Measurements from ENCODE around the gene EPAS1.

EPAS1 gene

DNA sequence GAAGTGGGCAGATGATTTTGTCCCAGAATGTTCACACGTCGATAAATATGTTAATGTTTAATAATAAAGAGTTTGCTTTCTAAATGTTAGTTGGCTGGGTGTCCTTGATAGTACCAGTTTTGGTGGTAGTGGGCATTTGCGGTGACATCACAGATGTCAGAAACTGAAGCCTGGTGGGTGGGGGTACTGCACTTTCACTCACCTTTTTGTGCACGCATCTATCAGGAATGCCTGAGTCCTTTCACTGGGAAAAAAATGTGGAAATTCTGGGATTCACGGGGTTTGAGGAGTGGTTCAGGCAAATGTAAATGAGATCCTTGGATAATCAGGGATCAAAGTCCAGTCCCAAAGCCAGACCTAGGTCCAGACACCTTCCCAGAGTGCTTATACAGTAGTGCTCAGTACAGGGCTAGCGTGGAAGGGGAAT, 3.2 kb downstream of the EPAS1 start:
- DNase-seq (ENCODE audit: low read depth in 2 of 2) = no peak

DNA sequence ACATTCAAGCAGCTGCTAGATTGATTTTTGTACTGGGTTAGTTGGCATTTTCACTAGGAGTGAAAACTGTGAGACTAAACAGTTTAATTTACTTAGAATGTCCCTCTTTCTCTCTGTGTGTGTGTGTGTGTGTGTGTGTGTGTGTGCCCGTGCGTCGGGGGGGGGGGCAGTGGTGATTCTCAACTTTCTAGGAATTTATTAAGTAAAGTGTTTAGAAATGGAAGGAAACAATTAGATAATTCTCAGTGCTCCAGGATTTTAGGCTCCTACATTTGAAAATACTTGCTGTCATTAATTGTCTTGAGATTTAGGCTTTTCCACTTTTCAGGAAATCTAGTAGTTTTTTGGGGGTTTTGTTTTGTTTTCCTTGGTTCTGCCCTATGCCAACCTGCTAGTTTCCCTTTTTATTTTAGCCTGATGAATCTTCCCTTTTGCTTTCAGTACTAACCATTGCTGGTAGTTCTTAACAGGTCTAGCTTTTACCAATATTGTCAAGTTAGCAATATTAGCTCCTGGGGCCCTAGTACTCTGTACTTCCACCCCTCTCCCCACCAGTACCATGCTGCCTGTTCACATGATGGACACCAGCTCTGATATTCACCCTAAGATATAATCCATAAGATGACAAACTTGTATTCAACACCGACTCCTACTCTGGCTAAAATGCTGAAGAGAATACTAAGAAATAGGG, 4.9 kb downstream of the EPAS1 start:
- DNase-seq (ENCODE audit: low read depth in 2 of 2) = no peak

DNA sequence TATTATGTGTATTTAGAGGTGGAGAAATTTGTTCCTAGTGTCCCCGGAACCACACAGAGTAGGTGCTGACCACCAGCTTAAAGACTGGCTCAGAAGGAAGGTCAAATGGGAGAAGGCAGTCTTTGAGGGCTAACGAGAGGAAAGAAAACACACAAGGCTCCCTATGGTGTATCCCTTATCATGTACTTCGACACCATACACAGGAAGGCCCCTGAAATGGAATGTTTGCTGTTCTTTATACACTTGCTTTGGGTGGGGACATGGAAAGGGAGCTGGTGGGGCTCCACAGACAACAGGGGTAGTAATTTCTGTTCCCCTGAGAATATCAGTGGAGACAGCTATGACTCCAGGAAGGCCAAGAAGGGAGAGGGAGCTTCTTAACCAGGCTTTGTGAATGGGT, 6.0 kb downstream of the EPAS1 start:
- no peak for DNase-seq (ENCODE audit: low read depth in 2 of 2)

DNA sequence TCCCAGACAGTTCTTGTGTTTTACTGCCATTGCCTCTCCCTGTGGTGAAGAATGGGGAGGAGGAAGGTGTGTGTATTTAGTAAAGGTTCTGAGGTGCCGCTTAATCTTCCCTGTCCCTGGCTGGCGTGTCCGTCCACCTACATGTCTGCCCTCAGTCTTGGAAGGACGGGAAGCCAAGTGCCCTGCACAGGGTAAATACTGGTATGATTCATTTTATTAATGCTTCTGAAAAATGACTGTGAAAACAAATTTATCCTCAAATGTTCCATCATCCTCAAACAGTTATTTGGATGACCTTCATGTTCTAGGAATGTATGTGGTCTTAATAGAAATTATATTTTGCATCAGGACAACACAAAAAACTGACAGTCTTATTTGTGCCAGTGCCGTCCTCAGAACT, 6.6 kb downstream of the EPAS1 start:
- DNase-seq (ENCODE audit: low read depth in 2 of 2) = no peak

DNA sequence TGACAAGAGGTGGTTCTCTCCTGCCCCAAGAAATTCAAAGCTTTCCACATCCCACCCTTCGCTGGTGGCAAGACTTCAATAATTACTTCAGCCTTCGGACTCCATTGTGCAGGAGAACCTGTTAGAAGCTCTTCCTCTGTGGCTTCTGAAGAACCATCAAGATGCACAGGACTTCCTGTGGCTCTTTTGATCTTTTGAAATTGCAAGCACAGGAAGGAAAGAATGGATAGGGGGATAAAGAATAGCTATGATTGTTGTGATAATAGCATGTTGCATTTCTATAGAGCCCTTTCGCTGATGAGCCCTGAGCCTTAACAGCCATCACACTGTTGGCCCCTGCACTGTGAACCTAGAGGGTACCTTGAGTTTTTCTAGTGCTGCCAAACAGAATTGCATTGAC, 7.4 kb downstream of the EPAS1 start:
- no peak for DNase-seq (ENCODE audit: low read depth in 2 of 2)

DNA sequence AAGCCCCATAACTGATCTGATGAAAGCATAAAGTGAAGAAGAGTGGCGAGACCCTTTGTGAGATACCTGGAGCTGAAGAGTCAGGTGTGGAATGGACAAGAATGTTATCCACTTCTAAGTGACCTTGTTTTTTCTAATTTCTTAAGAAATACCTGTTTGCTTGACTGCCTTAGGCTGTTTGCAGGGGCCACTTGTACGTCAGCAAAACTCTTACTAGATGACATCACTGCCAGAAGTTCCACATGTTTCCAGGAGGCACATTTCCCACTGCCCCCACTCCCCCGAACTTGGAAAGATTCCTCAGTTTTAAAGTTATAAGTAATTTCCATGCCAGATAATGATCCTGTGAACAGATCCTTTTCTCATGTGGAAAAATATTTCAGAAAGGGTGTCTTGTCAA, 8.0 kb downstream of the EPAS1 start:
- no peak for DNase-seq (ENCODE audit: low read depth in 2 of 2)

DNA sequence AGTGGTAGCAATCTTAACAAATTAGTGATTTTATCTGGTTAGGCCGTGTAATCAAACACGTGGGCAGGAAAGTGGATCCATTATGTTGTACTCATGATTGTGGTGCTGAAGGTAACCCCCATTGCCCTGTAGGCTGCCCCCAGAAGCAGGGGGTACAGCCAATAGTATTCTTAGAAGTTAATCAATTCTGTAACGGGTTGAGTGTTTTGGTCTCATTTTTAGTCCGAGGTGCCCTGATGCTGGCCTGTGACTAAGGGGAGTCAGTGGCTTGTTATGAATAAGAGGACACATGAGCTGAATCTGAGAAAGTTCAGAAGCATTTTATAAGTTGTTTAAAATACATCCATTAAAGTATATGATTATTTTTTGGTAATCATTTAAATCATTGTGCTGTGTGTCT, 8.6 kb downstream of the EPAS1 start:
- DNase-seq (ENCODE audit: low read depth in 2 of 2) = no peak

DNA sequence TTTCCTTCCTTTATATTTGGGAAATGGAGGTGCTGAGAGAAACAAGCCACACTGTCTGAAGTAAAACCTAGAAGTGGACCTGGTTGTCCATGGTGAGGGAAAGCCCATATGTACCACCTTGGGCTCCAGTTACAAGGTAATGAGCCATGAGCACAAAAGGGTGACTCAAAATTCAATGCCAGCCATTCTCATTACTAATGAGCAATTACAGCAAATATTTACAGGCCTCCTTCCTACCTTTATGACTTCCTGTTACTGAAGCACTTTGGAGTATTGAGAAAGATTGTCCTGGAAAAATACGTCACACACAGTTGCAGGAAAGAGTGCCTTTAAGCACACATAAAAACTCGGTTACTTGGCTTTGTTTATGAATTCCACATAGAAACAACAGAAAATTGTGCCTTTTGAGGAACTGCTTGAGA, 9.1 kb downstream of the EPAS1 start:
- no peak for DNase-seq (ENCODE audit: low read depth in 2 of 2)

DNA sequence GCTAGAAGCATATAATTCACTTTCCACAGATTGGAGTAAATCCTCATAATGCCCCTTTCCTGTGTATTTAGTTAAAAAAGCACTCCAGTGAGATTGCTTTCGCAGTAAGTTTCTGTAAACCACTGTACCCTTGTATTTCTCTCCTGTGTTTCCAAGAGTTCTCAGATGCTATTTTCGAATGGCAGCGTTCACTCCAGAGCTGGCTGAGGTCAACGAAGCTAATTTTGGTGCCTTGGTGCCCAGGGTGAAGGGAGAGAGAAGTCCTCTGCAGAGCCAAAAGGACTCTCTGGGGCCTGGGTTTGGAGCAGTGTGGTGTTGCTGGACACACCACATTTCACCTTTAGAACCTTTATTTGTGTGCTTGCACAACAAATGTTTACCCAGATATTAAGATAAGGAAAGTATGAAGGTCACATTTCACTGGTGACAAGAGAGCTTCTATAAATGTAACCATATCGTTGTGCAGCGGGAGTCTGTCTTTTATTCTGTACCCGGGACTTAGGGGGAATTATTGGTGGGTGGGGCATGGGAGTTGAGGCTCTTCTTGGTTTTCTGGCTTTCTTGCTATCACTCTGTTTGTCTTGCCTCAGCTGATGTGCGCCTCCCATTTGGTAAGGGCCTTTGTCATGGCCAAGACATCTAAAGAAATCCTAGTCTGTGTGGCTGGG, 9.9 kb downstream of the EPAS1 start:
- no peak for DNase-seq (ENCODE audit: low read depth in 2 of 2)

DNA sequence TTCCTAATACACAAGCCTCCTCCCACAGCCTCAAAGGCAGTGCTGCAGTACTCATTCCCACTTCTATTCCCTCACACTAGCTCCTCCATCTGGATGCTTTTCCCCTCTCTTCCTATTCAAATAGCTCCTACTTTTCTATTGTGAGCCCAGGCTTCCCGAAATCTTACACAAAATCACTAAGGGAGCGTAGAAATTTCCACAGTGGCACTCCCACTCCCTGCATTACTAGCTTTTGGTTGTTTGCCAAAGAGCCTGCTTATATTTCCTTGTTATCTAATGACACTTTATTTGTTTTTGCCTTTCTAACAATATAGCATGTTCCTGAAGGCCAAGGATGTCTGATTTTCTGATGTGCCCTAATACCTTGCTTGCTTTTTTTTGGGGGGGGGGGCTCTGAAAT, 10.9 kb downstream of the EPAS1 start:
- DNase-seq (ENCODE audit: low read depth in 2 of 2) = no peak

DNA sequence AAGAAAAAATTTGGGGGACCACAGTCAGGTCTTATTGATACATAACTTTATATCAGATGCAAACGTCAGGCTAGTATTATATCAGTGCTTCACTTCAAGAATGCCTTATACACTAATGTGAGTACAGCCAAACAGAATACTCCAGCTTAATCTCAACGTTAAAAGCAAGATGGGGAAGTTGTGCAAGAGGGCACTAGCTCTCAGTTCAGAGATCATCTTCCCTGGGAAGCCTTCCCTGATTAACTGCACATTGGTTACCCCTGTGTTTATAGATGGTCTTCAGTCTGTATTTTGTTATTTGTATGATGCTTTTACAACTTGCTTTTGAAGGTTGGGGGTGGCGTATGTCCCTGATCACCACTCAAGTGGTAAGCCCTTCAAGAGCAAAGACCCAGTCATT, 11.4 kb downstream of the EPAS1 start:
- DNase-seq (ENCODE audit: low read depth in 2 of 2) = no peak

DNA sequence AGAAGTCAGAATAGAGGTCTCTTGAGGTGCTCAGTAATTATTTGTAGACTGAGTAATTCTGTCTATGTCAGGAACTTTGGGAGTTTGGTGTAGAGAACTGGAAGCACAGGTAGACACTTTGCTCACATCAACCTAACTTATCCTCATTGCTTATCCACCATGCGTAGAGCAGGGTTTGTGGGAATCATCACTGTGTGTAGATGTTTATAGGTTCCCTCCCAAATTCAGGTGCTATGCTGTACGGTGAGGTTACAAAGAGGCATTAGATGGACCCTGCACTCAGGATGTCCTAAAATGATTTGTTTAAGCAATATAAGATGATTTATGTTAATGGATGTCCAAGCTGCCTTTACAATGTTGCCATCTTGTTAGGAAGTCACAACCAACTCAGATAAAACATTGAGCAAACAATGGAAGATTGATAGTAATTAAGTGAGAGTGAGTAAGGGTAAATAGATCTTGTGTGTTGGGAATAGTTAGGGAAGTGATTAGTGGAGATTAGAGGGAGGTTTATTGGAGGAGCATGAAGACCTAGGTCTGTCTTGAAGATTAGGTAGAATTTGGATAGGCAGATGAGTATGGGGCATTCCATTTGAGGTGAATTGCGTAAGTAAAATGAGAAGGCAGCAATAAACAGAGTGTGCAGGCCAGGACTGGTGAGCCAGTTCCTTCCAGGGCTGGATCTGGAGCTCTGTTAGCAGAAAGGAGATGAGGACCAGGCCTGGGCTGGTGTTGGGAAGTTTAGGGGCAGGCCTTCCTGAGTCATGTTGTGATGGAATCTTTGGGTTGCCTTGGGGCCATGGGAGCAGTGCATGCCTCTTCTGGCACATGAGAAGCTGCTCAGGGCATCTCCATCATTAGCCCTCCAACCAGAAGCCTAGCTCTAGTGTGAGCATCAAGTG, 12.1 kb downstream of the EPAS1 start:
- no peak for DNase-seq (ENCODE audit: low read depth in 2 of 2)

DNA sequence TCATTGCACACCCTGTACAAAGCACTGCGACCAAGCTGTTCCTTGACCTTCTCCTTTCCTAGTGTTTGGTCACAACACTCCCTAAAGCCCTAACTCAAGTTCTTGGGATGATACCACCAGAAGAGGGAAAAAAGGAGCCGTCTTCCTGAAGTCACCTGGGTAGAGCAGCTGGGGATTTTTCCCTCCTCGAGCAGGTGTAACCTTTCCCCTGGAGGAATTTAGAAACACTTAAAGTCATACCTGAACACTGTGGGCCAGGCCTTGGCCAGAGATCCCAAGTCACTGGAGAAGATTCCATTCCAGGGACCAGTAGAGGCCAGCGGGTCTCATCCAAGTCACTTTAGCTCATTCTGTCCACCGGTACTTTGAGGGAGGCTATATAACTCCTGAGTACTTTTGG, 13.2 kb downstream of the EPAS1 start:
- DNase-seq (ENCODE audit: low read depth in 2 of 2) = no peak

DNA sequence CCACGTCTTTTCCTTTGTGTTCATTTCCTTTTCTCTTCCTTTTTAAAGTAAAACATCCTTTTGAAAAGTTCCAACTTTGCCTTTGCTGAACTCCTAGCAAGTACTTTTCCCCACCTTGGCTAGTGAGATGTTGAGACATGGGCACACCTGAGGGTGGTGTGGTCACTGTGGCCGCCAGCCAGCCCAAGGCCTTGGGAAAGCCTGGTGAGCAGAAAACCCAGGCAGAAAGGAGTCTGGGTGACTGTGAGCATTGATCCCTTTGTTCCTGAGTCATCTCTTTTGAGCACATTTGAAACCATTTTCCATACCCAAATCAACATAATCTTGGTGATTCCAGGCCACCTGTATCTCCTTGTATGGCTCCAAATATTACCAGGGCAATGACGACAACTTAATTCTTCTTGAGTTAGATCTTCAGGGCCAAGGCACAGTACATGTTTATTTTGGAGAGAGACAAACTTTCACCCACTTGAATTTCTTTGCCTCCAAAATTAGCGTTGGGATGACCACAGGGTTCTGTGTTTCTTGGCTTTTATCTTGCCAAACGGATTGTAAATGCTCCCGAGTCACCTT, 14.5 kb downstream of the EPAS1 start:
- DNase-seq (ENCODE audit: low read depth in 2 of 2) = no peak

DNA sequence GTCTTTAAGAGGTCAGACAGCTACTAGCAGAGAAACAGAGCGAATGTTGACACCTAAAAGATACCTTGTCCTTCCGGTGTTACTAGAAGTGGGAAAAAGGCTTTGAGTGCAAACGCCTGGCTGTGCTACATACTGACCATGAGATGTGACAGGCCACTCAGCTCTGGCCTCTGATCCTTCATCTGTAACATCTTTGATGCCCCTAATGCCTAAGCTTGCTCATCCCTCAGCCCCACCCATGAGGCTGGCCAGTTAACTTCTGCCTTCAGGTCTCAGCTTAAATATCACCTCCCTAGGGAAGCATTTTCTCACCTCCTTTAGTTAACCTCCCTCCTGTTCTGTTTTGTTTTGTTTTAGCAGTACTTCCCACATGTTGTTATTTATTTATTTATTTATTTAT, 15.9 kb downstream of the EPAS1 start:
- no peak for DNase-seq (ENCODE audit: low read depth in 2 of 2)

DNA sequence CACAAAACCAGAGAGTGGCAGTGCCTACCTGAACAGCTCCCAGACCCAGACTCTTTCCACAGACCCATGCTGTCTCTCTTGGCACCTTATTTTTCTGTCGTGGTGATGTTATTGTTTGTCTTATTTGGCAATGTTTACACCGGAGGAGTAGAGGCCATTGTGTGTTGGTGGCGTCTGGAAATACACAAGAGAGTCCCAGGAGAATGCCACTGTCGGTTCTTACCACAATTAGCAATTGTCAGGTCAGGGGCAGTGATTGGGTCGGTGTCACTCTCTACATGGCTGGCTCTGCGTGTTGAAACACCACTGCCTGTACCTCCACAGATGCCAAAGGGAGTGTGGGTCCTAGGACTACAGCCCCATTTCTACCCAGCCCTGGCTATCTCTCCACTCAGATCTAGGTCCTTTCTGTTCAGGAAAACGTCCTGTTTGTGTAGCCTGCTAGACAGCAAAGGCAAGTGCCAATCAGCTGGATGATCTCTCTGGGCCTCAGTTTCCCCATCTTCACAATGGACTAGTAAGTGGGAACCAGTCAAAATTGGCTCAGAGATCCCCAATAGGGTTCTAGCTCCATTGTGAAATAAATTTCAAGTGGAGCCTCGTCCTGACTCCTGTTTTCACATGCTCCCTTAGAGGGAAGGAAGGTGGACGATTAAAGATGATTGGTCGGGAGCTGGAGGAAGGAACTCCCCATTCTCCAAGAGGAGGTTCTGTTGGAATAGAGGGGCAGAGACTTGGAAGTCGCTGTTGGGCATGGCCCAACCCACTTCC, 17.0 kb downstream of the EPAS1 start:
- DNase-seq (ENCODE audit: low read depth in 2 of 2) = no peak

DNA sequence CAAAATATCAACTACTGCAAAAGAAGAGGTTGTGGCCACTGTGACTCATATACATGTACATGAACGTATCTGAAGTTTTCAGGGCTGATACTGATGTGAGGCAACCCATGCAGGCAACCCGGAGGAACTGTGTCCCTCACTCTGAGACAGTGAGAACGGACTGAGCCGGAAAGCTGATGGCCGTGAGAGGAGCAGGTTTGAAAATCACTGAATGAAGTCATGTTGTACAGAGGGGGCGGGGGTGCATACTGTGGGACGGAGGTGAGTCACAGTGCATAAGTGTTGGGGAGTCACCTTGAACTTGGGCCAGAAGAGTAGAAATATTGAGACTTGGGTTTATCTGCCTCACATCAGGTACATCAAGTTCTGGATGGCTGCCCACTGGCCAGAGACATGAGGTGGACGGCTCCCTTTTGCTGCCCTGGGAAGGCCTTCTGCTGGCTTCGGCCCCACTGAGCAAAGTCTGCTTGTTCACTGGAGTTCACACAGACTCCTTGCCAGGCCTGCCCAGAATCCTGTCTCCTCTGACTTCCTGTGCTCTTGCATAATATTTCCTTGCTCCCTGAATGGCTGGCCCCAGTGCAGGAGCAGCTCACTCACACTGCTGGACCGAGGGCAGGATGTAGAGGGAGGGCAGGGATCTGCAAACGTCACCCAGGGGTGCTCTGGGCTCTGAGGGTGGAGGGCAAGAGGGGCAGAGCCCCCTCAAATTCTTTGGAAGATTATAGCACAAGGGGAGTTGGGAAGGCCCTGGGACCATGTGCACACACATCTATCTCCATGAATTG, 18.1 kb downstream of the EPAS1 start:
- DNase-seq (ENCODE audit: low read depth in 2 of 2) = peak in 1 of 2 donors; percentile 12

DNA sequence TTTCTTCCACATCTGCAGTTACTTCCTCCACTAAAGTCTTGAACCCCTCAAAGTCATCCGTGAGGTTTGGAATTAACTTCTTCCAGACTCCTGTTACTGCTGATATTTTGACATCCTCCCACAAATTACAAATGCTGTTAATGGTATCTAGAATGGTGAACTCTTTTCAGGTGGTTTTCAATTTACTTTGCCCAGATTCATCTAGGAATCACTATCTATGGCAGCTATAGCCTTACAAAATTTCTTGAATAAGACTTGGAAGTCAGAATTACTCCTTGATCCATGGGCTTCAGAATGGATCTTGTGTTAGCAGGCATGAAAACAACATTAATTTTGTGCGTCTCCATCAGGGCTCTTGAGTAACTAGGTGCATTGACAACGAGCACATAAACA, 19.9 kb downstream of the EPAS1 start:
- no peak for DNase-seq (ENCODE audit: low read depth in 2 of 2)

DNA sequence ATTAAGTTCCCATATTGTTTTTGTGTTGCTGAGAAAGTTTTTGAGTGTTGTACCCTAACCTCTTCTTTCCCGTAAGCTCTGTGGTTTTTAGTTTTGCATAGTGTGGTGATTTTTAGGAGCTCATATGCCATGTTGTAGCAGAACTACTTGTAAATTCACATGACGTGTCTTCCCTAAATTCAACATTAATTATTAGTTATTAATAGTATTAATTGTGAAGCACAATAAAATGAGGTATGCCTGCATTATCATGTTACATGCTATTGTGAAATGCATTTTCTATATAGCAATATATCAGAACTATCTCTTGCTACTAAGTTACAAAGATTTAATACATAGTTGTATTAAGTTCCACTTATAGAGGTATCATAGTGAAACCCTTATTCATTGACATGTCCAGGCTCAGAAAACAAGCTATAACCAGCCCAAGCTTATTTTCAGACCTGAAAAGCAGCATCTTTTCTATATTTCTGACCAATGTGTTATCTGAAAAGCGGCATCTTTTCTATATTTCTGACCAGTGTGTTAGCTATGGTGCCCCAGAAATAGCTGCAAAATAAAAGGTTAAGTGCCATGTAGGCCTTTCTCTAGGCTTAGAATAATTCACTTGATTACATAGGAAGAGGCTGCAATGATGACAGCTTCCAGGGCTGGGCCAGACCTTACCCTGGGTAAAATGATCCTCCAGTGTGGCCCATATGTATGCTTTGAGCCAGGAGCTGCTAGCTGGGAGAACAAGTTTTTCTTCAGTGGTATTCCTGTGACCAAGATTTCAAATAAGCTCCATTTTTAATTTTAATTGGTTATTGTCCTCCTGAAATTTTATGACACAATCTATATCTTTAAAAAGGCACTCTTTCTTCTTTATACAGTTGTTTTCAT, 21.6 kb downstream of the EPAS1 start:
- DNase-seq (ENCODE audit: low read depth in 2 of 2) = no peak

DNA sequence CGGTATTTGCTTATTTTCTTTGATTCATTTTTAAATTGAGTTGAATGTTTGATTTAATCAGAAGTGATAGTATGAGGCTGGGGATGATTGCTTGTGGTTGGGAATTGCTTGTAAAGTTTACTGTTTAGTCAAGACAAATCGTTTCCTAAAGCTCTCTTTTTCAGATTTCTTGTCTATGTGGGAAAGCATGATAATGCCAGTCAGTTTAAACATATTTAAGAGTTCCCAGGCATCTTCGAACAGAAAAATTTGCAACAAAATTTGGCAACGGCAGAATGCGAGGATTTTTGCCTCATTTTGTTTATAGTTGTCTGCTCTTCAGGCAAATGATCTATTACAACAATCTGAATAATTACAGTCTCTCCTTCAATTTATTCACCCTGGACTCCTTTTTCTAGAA, 22.5 kb downstream of the EPAS1 start:
- no peak for DNase-seq (ENCODE audit: low read depth in 2 of 2)

Data from stimulated activated CD4-positive, alpha-beta T cell treated with anti-CD3 and anti-CD28 coated beads, Interleukin-4, amount 100 ng/mL, for 48 hours (primary cell).